K562 (cell line): Measurements from ENCODE around the gene STUM. TPM values are rescaled to one million over a fixed set of nuclear protein-coding genes. Genes with fewer than 3 reads are reported as not detected.
A peak's percentile ranks its signal among the peaks of the same experiment; 100 is the strongest.

Experiments
- ATAC-seq: fragments of 200-7000 bp; cut with Tn5 transposase; 3 replicates; pipeline ENCODE4 v1.9.1; 2020; ENCODE audit warnings: moderate library complexity
- BruUV-seq: library from RNA; stranded (reverse); fragments of 400-500 nt; replicated peaks from 2 replicates; lab custom pipeline; 2021; lab: Mats Ljungman, UMichigan
- CTCF ChIA-PET: fragments of 300-600 bp; formaldehyde crosslinking; extraction: SDS; loops from one replicate; lab custom pipeline; 2021; ENCODE audit warnings: low intra/inter-chr PET ratio; lab: Yijun Ruan, JAX
- POLR2A ChIA-PET: fragments of 300-600, 350-650 bp; sonication (Branson Sonifier 250); formaldehyde crosslinking; extraction: SDS; loops from one replicate; lab custom pipeline; 2021; ENCODE audit warnings: antibody characterized with exemption, inconsistent platforms; lab: Yijun Ruan, JAX
- DNase-seq, 4 experiments: peaks; one replicate each; pipeline versions ENCODE4 v3.0.0 to v3.0.0-alpha.2; 2011 to 2018; ENCODE audit warnings: low spot score in 3 of 4, mixed read lengths in 3 of 4; ENCODE audit errors: extremely low read depth in 1 of 4
- FAIRE-seq: peaks from 2 replicates; lab custom pipeline; 2011; peaks lifted over from hg19 to GRCh38; lab: Jason Lieb, UNC
- H2AFZ ChIP-seq: 2 replicates; pipeline ENCODE4 v1.6.0; 2011; ENCODE audit warnings: low read depth, low read length, control low read depth, inconsistent platforms
- H3K27ac ChIP-seq: fragments of 200-600 bp; 3 replicates; pipeline ENCODE4 v1.8.0; 2011; ENCODE audit warnings: low read depth, mild to moderate bottlenecking, control low read depth, inconsistent platforms, low read length, moderate library complexity, mixed read lengths; ENCODE audit errors: extremely low read depth
- H3K27me3 ChIP-seq, 2 experiments: fragments of 300-600 bp in 1 of 2; 2 replicates in 1 of 2; 3 replicates in 1 of 2; pipeline versions ENCODE4 v1.6.0 to v1.8.0; 2011; ENCODE audit warnings: inconsistent platforms in 2 of 2, low read length in 2 of 2, mild to moderate bottlenecking in 1 of 2, mixed read lengths in 1 of 2, moderate library complexity in 1 of 2; ENCODE audit not compliant: control insufficient read depth in 2 of 2, insufficient read depth in 2 of 2
- H3K36me3 ChIP-seq: fragments of 300-600 bp; 3 replicates; pipeline ENCODE4 v1.8.0; 2011; ENCODE audit warnings: mild to moderate bottlenecking, low read length, inconsistent platforms; ENCODE audit not compliant: control insufficient read depth, insufficient read depth
- H3K4me1 ChIP-seq, 2 experiments: fragments of 200-600 bp in 1 of 2; replicated peaks in 1 of 2; 2 replicates in 1 of 2; 3 replicates in 1 of 2; pipeline versions ENCODE4 v1.5.1 to v1.8.0; 2011; ENCODE audit warnings: inconsistent platforms in 2 of 2, low read length in 2 of 2, mild to moderate bottlenecking in 1 of 2, mixed read lengths in 1 of 2, moderate library complexity in 1 of 2; ENCODE audit not compliant: control insufficient read depth in 2 of 2, insufficient read depth in 2 of 2
- H3K4me2 ChIP-seq: 2 replicates; pipeline ENCODE4 v1.6.1; 2011; ENCODE audit warnings: low read length, control low read depth, inconsistent platforms, mixed read lengths; ENCODE audit not compliant: insufficient read depth
- H3K4me3 ChIP-seq: fragments of 200-600 bp; sonication (generic), shearing (Covaris generic); 2 replicates; pipeline ENCODE4 v1.5.1; 2016; ENCODE audit warnings: control low read depth, inconsistent platforms
- H3K79me2 ChIP-seq: fragments of 200-600 bp; 3 replicates; pipeline ENCODE4 v1.8.0; 2011; ENCODE audit warnings: low read length, inconsistent platforms; ENCODE audit not compliant: control insufficient read depth, insufficient read depth
- H3K9ac ChIP-seq, 2 experiments: 2 replicates each; pipeline versions ENCODE4 v1.6.0 to v1.6.1; 2011; ENCODE audit warnings: low read depth in 2 of 2, low read length in 2 of 2, control low read depth in 1 of 2, inconsistent platforms in 1 of 2, mild to moderate bottlenecking in 1 of 2, mixed read lengths in 1 of 2; ENCODE audit not compliant: insufficient read depth in 1 of 2
- H3K9me1 ChIP-seq: one replicate; pipeline ENCODE4 v1.6.0; 2011; ENCODE audit warnings: inconsistent platforms, mild to moderate bottlenecking, low read length, moderate library complexity; ENCODE audit not compliant: control insufficient read depth, insufficient read depth
- H3K9me3 ChIP-seq: replicated peaks from 2 replicates; pipeline ENCODE4 v1.5.1; 2011; ENCODE audit warnings: low read depth, low read length, inconsistent platforms; ENCODE audit not compliant: control insufficient read depth, insufficient read depth
- H4K20me1 ChIP-seq: replicated peaks from 2 replicates; pipeline ENCODE4 v1.6.1; 2011; ENCODE audit warnings: low read length, inconsistent platforms, mixed read lengths; ENCODE audit not compliant: control insufficient read depth, insufficient read depth
- HCFC1 ChIP-seq: IDR thresholded peaks from 2 replicates; pipeline ENCODE4 v1.6.1; 2012; ENCODE audit warnings: low read depth, low read length, improper control_type of control experiment
- NCOA4 ChIP-seq: fragments of 450-650 bp; IDR thresholded peaks from 2 replicates; pipeline ENCODE4 v1.6.1; 2018; ENCODE audit warnings: mild to moderate bottlenecking; ENCODE audit not compliant: partially characterized antibody
- NFE2 ChIP-seq: IDR thresholded peaks from 2 replicates; pipeline ENCODE4 v1.6.1; 2014; ENCODE audit warnings: antibody characterized with exemption, low read depth
- OTX1 ChIP-seq: fragments of 450-650 bp; formaldehyde crosslinking; IDR thresholded peaks from 2 replicates; pipeline ENCODE4 v1.4.0; 2022; ENCODE audit warnings: mild to moderate bottlenecking
- WGBS: fragments of 100-300 bp; shearing (Covaris generic); methylation state at CpG from one replicate; pipeline ENCODE4 v1.1.6; 2016; ENCODE audit warnings: low coverage, mixed read lengths; ENCODE audit not compliant: insufficient coverage; ENCODE audit errors: missing lambda C conversion rate; 5-methylcytosine and 5-hydroxymethylcytosine counted together
- in situ Hi-C: fragments of 300-500 bp; cut with MboI; formaldehyde crosslinking; loops from 4 replicates; pipeline ENCODE4 v1.15.0; 2018; ENCODE audit warnings: inconsistent platforms, mixed read lengths
- intact Hi-C: fragments of 100-400 bp; cut with micrococcal nuclease; formaldehyde crosslinking; loops from 2 replicates; pipeline ENCODE4 v1.14.2; 2022
- polyA plus RNA-seq, 8 experiments: library from polyadenylated mRNA; depleted of rRNA in 4 of 8; stranded (reverse) in 5 of 8; unstranded in 3 of 8; fragments of >200 nt; fragmentation: Nextera tagmentation in 2 of 8; fragmentation: Illumina TruSeq in 1 of 8; extraction: Ambion mirVana in 2 of 8; extraction: Trizol in 1 of 8; gene quantifications; 2 replicates each; pipeline versions ENCODE4 v1.2.1 to v1.2.3, GENCODE V29; 2011 to 2014; ENCODE audit warnings: inconsistent platforms in 1 of 8, missing spikeins in 1 of 8
- total RNA-seq, 7 experiments: library from RNA; depleted of rRNA in 6 of 7; stranded (reverse); fragments of >200 nt in 6 of 7; fragmentation: Illumina TruSeq in 2 of 7; extraction: Trizol in 2 of 7; gene quantifications; 2 replicates each; pipeline versions ENCODE4 v1.2.1 to v1.2.3, GENCODE V29; 2011 to 2021; ENCODE audit warnings: low replicate concordance in 1 of 7

Gene STUM
- total and polyA plus RNA-seq, 9 of the 15 experiments (the other 6 are each of a cell fraction or from before 2014, with no cell fraction given): not detected

GRCh38 chr1:226577401-226578180, 29.0 kb downstream of the STUM start:
- Histone ChIP-seq H3K79me2 (no peaks in the 10 kb centered on the region), H3K27me3 (peaks cover 23 to 63% of the 10 kb centered on the region in 2 experiments; a peak in 4 of 5 replicates), H4K20me1 (no peaks in the 10 kb centered on the region; the same call in 1 of the 2 replicates)
- intact Hi-C loops: no loop called here
- peak in 1 of 4 experiments; percentile 22 for DNase-seq
- TF ChIP-seq NFE2 (peak; percentile 30; the same call in 1 of the 2 replicates), OTX1 (CRISPR knock-in tag) (0 out of 2 replicates have a peak, but pooled peaks have one; percentile 18), NCOA4 (no peak), HCFC1 (no peak)
- TF ChIP-seq, all 486 proteins: peak for 2
- Histone ChIP-seq H3K4me3 (no peak overlapping the region), H3K36me3 (no peaks in the 10 kb centered on the region), H3K9me1 (no peaks in the 10 kb centered on the region), H3K4me2 (no peak overlapping the region), H2AFZ (no peak overlapping the region), H3K4me1 (peaks cover 3 to 7% of the 10 kb centered on the region in 2 experiments; a peak in 4 of 5 replicates), H3K27ac (no peak overlapping the region), H3K9ac (no peak overlapping the region), H3K9me3 (no peaks in the 10 kb centered on the region)
- in situ Hi-C loops: no loop called here
- ATAC-seq (peak; percentile 44), FAIRE-seq (no peak)
- WGBS: 7% methylated on average over 15 of the region's 15 CpGs
- no TSS peak for BruUV-seq
- ChIA-PET POLR2A (no interaction called here), CTCF (no interaction called here)
